ENCODE measurements around the gene SLC30A2. TPM values are rescaled to one million over a fixed set of nuclear protein-coding genes. Genes with fewer than 3 reads are reported as not detected.

SLC30A2 gene
- total RNA-seq, 2 donors from 2014 or later, result 44.5 to 64.6 TPM

GRCh38 chr1:26070963-26071342 is 25.0 kb upstream of the SLC30A2 start:
- WGBS, 2 donors, result 91 to 97% methylated on average over 6 of the region's 6 CpGs

DNA sequence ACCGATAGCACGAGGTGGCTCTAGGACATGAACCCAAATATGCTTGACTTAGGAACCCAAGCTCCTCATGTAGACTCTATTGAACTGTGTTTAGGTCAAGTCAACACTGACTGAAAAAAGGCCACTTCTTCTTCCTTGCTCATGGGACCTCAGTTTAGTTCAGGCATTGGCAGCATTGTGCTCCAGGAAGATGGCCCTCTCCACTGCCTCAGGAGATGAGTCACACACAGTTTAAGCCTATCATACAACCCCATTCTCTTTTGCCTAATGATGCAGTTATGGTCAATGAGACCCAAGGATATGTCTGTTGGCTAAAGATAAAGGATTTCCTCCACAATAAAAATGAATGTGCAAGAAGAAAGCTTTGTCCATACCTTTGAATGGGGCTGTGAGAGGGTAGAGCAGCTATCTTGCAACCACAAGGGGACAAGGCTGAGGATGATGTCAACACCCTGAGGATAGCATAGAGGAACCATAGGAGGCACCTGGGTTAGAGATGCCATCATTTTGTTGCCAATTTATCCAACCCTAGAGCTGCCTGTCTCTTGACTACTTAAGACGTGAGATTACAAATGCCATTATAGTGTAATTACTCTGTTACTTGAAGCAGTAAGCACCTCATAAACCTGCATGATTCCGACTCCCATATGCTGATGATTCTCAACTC is 24.5 kb upstream of the SLC30A2 start:
- TF ChIP-seq POLR2A (IDR thresholded peaks at IDR 0.05), result no peak
- TF ChIP-seq, protein P1, sequence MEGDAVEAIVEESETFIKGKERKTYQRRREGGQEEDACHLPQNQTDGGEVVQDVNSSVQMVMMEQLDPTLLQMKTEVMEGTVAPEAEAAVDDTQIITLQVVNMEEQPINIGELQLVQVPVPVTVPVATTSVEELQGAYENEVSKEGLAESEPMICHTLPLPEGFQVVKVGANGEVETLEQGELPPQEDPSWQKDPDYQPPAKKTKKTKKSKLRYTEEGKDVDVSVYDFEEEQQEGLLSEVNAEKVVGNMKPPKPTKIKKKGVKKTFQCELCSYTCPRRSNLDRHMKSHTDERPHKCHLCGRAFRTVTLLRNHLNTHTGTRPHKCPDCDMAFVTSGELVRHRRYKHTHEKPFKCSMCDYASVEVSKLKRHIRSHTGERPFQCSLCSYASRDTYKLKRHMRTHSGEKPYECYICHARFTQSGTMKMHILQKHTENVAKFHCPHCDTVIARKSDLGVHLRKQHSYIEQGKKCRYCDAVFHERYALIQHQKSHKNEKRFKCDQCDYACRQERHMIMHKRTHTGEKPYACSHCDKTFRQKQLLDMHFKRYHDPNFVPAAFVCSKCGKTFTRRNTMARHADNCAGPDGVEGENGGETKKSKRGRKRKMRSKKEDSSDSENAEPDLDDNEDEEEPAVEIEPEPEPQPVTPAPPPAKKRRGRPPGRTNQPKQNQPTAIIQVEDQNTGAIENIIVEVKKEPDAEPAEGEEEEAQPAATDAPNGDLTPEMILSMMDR (IDR thresholded peaks at IDR 0.05), result no peak
- no peaks in the 10 kb centered on the region for H3K36me3 ChIP-seq (replicated peaks in 1 of 2; ENCODE audit: insufficient read depth in 1 of 2, low read depth in 2 of 2)
- H3K9me3 ChIP-seq, result no peaks in the 10 kb centered on the region
- intact Hi-C loops (cut with DNase I), result no loop called here
- DNase-seq (no peak), ATAC-seq (no peak)
- H3K4me3 ChIP-seq, result no peak overlapping the region
- H3K4me1 ChIP-seq, result peaks cover 41% of the 10 kb centered on the region
- WGBS, 2 donors, result 93 to 98% methylated on average over 4 of the region's 4 CpGs
- H3K27me3 ChIP-seq, result no peaks in the 10 kb centered on the region
- H3K27ac ChIP-seq, result no peak overlapping the region

More at GRCh38 chr1:26070963-26071342, 25.0 kb upstream of the SLC30A2 start:
- peaks cover 47% of the 10 kb centered on the region for H3K4me1 ChIP-seq
- DNase-seq (no peak), ATAC-seq (no peak)
- H3K27ac ChIP-seq, result no peak overlapping the region
- no peaks in the 10 kb centered on the region for H3K9me3 ChIP-seq
- H3K4me3 ChIP-seq, result no peak overlapping the region
- TF ChIP-seq POLR2A (IDR thresholded peaks at IDR 0.05), result no peak
- TF ChIP-seq, protein P1 (IDR thresholded peaks at IDR 0.05), result no peak
- intact Hi-C loops (cut with DNase I), result no loop called here
- H3K27me3 ChIP-seq, result no peaks in the 10 kb centered on the region
- H3K36me3 ChIP-seq (replicated peaks in 1 of 2; ENCODE audit: insufficient read depth in 1 of 2, low read depth in 2 of 2), result no peaks in the 10 kb centered on the region

- WGBS, 2 donors, result 84% methylated on average over 1 of the region's 1 CpG
- DNase-seq, result no peak
- Histone ChIP-seq H3K27me3 (no peaks in the 10 kb centered on the region), H3K36me3 (replicated peaks in 1 of 2; ENCODE audit: insufficient read depth in 1 of 2, low read depth in 2 of 2) (no peaks in the 10 kb centered on the region), H3K9me3 (no peaks in the 10 kb centered on the region), H3K4me1 (peaks cover 36% of the 10 kb centered on the region), H3K27ac (no peak overlapping the region), H3K4me3 (no peak overlapping the region)
- TF ChIP-seq, protein P1 (IDR thresholded peaks at IDR 0.05), result no peak
- TF ChIP-seq POLR2A (IDR thresholded peaks at IDR 0.05), result no peak
- ATAC-seq, result no peak
- intact Hi-C loops (cut with DNase I), result no loop called here
Measured at GRCh38 chr1:26069941-26070295, 24.0 kb upstream of the SLC30A2 start.

DNA sequence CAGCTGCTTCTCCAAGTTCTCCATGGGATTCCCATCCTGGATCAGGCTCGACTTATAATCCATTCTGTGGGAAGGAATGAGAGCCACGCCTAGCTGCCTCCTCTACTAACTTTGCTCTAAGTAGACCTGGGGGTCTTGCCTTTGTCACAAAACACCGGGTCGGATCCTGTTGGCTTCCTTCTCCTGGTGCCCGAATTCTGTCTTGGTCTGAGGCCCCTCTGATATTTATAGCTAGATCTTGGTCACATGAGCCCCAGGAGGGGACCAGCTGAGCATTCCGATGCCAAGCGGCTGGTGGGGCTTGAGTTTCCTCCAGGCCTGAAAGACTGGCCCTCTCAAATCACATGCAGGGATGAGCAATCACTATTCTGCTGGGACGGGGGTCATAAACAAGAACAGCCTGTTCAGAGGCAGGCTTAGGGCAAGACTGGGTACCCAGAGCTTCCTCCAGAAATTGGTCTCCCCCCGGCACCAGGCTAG is 21.6 kb upstream of the SLC30A2 start, which contains the start of gene TRIM63:
TSS of gene TRIM63 (minus strand) at position 199 of the 480 bp plus-strand sequence. CDS start at position 63, 136 bp downstream.
- Histone ChIP-seq H3K4me3 (no peak within 1 kb of the TSS), H3K36me3 (replicated peaks in 1 of 2; ENCODE audit: insufficient read depth in 1 of 2, low read depth in 2 of 2) (no peaks in the 10 kb centered on the region), H3K9me3 (no peaks in the 10 kb centered on the region), H3K4me1 (peaks cover 18% of the 10 kb centered on the region), H3K27me3 (no peaks in the 10 kb centered on the region), H3K27ac (no peak within 1 kb of the TSS)
- WGBS, 2 donors, result 65 to 74% methylated on average over 2 to 9 of the region's 9 CpGs
- intact Hi-C loops (cut with DNase I), result no loop called here
- no peak for DNase-seq
- TF ChIP-seq, protein P1 (IDR thresholded peaks at IDR 0.05), result no peak
- no peak for ATAC-seq

DNA sequence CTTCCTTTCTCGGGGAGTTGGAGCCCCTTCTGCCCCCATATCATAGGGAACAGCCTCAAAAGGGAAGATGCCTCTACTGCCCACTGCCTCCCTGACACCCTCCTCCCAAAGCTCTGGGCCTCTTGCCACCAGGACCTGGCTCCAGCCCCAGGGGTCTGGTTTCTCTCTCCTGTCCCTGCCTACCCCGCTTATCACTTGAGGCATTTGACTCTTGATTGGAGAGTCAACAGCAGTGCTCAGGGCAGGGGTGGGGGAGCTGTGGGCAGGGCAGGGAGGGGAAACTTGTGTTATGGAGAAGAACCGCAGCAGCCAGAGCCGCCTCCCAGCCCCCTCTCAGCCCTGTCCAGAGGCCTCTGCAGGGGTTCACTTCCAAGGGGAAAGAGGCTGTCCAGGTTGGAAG is 20.9 kb upstream of the SLC30A2 start:
- H3K4me1 ChIP-seq, result peaks cover 11% of the 10 kb centered on the region
- no peak for ATAC-seq
- no peak for TF ChIP-seq POLR2A (IDR thresholded peaks at IDR 0.05)
- TF ChIP-seq, protein P1 (IDR thresholded peaks at IDR 0.05), result no peak
- H3K36me3 ChIP-seq (replicated peaks in 1 of 2; ENCODE audit: insufficient read depth in 1 of 2, low read depth in 2 of 2), result no peaks in the 10 kb centered on the region
- H3K27me3 ChIP-seq, result no peaks in the 10 kb centered on the region
- H3K9me3 ChIP-seq, result no peaks in the 10 kb centered on the region
- peak in 1 of 4 donors; percentile 49 for DNase-seq
- no peak overlapping the region for H3K4me3 ChIP-seq
- WGBS, 2 donors, result 45 to 68% methylated on average over 4 of the region's 4 CpGs
- H3K27ac ChIP-seq, result no peak overlapping the region
- intact Hi-C loops (cut with DNase I), result no loop called here
